ENCODE measurements around the gene BAZ1B. TPM values are rescaled to one million over a fixed set of nuclear protein-coding genes. Genes with fewer than 3 reads are reported as not detected.
A peak's percentile ranks its signal among the peaks of the same experiment; 100 is the strongest.
"Not testable (repeated sequence)": the region's sequence is repeated elsewhere in the genome, so short reads cannot be mapped to it uniquely, and the experiment has no call there.

BAZ1B gene
- total RNA-seq, 2 donors from 2014 or later, result 37.7 to 42.6 TPM

GRCh38 chr7:73404860-73405259, 117.2 kb downstream of the BAZ1B start:
- intact Hi-C loops (cut with DNase I, micrococcal nuclease); DNase-seq; ATAC-seq: not testable (repeated sequence)

GRCh38 chr7:73399185-73400050, 122.7 kb downstream of the BAZ1B start:
- intact Hi-C loops (cut with DNase I, micrococcal nuclease), result not testable (repeated sequence)
- ATAC-seq (peak; percentile 70), DNase-seq (peak; percentile 50 to 74)

GRCh38 chr7:73397521-73398281, 124.4 kb downstream of the BAZ1B start:
- ATAC-seq, result no peak
- no peak for DNase-seq
- intact Hi-C loops (cut with DNase I, micrococcal nuclease), result no loop called here

- intact Hi-C loops (cut with DNase I, micrococcal nuclease), result no loop called here
- ATAC-seq (no peak), DNase-seq (no peak)
Measured at GRCh38 chr7:73395538-73396503, 126.3 kb downstream of the BAZ1B start.

- no peak for DNase-seq
- no peak for ATAC-seq
- intact Hi-C loops (cut with DNase I, micrococcal nuclease), result no loop called here
Measured at GRCh38 chr7:73394422-73394821, 127.7 kb downstream of the BAZ1B start.

GRCh38 chr7:73391396-73391795, 130.7 kb downstream of the BAZ1B start:
- no peak for ATAC-seq
- DNase-seq, result no peak
- intact Hi-C loops (cut with DNase I, micrococcal nuclease), result no loop called here

Other genes with a start within 250 kb of the BAZ1B start
- gene NSUN5, start 213.5 kb downstream of the BAZ1B start, total RNA-seq, result 10 to 100 TPM; 20.7 to 24.1 TPM
- under 1 TPM in 1 of 2 donors, not detected in 1; 0.28 TPM for gene TRIM50, start 194.2 kb downstream of the BAZ1B start, total RNA-seq
- not detected for gene FKBP6, start 194.1 kb downstream of the BAZ1B start, total RNA-seq
- gene FZD9, start 88.5 kb downstream of the BAZ1B start, total RNA-seq, result under 1 TPM; 0.12 to 0.25 TPM
- 10 to 100 TPM; 59.0 to 60.8 TPM for gene BCL7B, start 35.4 kb upstream of the BAZ1B start, total RNA-seq
- 10 to 100 TPM; 30.8 to 36.3 TPM for gene TBL2, start 56.3 kb upstream of the BAZ1B start, total RNA-seq
- 10 to 100 TPM; 13.2 to 23.3 TPM for gene MLXIPL, start 102.2 kb upstream of the BAZ1B start, total RNA-seq
- under 1 TPM; 0.70 to 0.78 TPM for gene VPS37D, start 145.5 kb upstream of the BAZ1B start, total RNA-seq
- 10 to 100 TPM in 1 of 2 donors, 1 to 10 TPM in 1; 8.5 to 10.0 TPM for gene DNAJC30, start 161.2 kb upstream of the BAZ1B start, total RNA-seq
- 10 to 100 TPM; 39.0 to 48.2 TPM for gene BUD23, start 161.3 kb upstream of the BAZ1B start, total RNA-seq
- 1 to 10 TPM; 4.7 to 6.9 TPM for gene STX1A, start 197.4 kb upstream of the BAZ1B start, total RNA-seq
- 100 to 1,000 TPM in 1 of 2 donors, 10 to 100 TPM in 1; 89.5 to 131 TPM for gene ABHD11, start 216.5 kb upstream of the BAZ1B start, total RNA-seq
- 100 to 1,000 TPM; 566 to 781 TPM for gene CLDN3, start 248.0 kb upstream of the BAZ1B start, total RNA-seq